Mesenteric fat pad (tissue), 1 donor: ENCODE measurements around the gene FHOD1. TPM values are rescaled to one million over a fixed set of nuclear protein-coding genes. Genes with fewer than 3 reads are reported as not detected.

ENCODE experiments used
- DNase-seq: peaks from one replicate; pipeline ENCODE4 v3.0.0-alpha.2; 2020; ENCODE audit warnings: low spot score
- total RNA-seq: library from RNA; stranded (reverse); fragmentation: NEBNext Ultra II Directional; extraction: Animal tissue kit (Norgen Biotek cat#: 25700); gene quantifications from one replicate; pipeline ENCODE4 v1.2.1, GENCODE V29; 2021
- donor health status: DM: yes; HTN: yes; CAD: no.

The FHOD1 gene
- total RNA-seq, 1 donor from 2014 or later, result 36.6 TPM

DNA sequence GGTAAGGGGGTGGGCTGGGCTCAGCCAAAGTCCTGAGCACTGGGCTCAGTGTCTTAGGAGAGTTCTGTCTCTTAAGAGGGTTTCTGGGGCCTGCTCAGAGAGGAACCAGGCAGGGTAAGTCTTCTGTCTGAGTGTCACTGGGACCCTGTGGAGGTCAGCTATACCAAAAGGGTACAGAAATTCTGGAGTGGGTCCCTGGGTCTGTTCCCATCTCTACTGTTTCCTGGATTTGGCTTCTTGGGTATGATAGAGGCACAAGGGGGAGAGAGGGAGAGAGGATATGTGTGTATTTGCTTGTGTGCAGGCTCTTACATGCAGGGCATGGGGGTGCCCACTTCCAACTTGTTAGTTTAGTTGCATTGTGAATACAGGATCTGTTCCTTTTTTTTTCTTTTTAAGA, 53.7 kb downstream of the FHOD1 start:
- no peak for DNase-seq

DNA sequence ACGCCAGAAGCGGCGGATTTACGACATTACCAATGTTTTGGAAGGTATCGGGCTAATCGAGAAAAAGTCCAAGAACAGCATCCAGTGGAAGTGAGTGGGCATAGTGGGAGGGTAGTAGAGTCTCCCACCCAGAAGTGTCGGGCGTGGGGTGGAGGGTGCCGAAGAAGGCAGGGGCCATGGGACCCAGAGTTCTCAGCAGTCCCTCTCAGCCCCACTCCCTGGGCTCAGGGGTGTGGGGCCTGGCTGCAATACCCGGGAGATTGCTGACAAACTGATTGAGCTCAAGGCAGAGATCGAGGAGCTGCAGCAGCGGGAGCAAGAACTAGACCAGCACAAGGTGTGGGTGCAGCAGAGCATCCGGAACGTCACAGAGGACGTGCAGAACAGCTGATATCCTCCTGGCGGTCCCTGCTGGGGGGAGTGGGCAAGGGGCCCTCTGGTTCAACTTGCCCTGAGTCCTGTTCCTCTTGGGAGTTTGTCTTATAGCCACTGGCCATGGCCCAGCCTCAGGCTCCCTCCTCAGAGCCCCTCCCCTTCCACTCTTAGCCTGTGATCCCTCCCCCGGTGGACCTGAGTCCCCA, 54.4 kb downstream of the FHOD1 start:
- DNase-seq, result no peak

DNA sequence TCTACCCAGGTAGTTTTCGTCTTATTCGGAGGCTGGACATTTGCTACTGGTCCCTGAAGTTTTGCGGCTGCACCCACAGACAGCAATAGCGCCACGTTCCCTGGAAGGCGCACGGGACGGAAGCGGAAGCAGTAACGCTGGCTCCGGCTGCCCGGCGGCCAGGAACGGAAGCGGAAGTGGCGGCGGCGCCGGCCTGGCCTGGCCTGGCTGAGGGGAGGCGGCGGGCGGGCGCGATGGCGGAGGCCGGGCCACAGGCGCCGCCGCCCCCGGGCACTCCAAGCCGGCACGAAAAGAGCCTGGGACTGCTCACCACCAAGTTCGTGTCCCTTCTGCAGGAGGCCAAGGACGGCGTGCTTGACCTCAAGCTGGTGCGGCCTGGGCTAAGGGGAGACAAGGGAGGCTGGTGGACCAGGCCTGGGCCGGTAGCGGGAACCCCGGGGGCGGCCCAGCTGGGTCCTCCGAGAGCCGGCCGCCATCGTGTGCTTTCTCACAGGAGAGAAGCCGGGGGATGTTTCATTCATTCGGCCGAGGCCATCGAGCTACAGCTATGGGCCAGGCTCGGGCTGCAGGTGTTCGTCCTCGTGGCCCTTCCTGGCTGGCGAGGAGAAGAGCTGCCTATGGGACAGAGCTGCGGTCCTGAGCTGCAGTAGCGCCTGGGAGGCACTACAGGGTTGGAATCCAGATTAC, 55.1 kb downstream of the FHOD1 start, which contains the start of gene E2F4:
TSS of gene E2F4 (plus strand) at position 161 of the 687 bp plus-strand sequence. CDS start at position 234, 73 bp downstream.
- DNase-seq, result peak; percentile 96

DNA sequence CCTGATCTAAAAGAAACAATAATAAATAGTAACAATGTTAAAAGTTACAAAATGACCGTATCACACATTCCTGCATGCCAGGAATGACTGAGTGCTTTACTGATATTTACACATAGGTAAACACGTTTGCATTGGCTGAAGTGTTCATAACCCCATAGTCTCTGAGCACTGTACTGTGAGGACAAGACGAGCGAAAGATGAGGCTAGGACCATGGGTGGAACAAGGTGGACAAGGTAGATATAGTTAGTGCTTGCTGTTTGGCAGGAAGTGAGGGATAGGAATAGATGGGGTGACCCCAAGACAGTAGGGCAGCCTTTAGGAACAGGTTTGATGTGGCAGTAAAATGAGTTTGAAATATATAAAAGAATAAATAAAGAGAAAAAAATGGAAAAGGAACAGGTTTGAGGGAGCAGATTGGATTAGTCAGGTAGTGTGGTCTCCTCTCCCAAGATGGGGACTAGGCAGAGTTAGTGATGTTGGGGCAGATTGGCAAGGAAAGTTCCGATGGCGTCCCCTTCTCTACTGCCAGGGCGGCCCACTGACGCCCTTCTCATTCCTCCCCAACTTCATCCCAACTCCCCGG, 55.8 kb downstream of the FHOD1 start:
- no peak for DNase-seq

DNA sequence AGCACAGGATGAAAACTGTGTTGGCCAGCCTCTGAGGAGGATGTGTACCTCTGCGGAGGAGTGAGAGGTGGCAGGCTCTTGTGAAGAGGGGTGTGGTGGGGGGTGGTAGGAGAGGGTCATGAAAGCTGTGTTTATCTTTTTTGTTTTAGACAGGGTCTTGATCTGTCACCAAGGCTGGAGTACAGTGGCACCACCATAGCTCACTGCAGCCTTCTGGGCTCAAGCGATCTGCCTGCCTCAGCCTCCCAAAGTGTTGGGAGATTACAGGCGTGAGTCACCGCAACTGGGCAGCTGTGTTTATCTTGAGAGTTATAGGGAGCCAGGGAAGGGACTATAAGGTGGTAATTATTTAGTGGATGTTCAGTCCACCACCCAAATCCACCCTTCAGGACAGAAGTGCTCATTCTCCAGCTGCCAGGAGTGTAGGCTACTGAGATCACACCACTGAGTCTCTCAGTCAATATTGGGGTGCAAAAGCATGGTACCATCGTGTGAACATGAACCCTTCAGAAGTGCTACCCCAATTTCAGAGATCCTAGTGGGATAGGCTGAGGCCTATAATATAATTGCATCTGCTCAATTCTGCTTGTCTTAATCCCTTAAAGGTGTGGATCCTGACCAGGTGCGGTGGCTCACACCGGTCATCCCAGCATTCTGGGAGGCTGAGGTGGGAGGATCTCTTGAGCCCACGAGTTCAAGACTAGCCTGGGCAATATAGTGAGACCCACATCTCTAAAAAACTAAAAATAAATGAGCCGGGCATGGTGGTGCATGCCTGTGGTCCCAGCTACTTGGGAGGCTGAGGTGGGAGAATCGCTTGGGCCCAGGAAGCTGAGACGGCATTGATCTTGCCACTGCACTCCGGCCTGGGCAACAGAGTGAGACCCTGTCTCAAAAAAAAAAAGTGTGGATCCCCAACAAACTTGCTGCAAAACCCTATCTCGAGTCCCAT, 56.6 kb downstream of the FHOD1 start:
- DNase-seq, result no peak

DNA sequence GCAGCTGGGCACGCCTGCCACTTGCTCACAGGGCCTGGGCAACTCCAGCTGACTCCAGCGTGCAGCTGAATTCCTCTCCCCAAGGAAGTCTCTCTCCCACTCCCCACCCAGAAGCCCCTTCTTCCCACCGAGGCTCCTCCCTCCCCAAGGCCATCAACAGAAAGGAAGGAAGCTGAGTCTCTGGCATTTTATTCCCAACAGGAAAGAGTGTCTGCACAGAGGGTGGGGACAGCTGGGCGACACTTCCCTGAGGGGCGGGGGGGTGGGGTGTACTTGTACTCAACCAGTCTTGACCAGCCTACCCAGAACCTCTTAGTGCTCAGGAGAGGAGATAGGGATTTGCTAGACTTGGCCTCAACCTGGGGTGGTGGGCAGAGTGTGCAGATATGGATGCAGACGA, 57.2 kb downstream of the FHOD1 start, which contains the start of gene EXOC3L1:
TSS of gene EXOC3L1 (minus strand) at position 96 of the 400 bp plus-strand sequence. CDS start 460 bp downstream, outside the sequence.
- no peak for DNase-seq

DNA sequence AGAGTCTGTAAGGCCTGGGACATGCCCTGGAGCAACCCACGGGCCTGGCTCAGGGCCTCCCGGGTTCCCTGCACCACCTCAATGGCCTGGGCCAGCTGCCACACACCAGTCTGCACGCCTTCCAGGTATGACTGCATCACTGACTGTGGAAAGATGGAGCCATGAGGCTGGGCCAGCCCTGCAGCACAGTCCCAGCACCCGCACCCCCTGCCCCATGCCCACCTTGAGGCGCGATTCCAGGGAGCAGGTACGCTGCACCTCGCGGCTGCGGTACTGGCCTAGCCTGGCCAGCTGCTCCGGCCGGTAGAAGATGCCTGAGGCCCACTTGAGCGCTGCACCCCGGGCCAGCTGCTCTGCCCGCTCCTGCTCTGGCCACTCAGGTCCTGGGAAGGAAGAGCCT, 58.5 kb downstream of the FHOD1 start:
- no peak for DNase-seq

DNA sequence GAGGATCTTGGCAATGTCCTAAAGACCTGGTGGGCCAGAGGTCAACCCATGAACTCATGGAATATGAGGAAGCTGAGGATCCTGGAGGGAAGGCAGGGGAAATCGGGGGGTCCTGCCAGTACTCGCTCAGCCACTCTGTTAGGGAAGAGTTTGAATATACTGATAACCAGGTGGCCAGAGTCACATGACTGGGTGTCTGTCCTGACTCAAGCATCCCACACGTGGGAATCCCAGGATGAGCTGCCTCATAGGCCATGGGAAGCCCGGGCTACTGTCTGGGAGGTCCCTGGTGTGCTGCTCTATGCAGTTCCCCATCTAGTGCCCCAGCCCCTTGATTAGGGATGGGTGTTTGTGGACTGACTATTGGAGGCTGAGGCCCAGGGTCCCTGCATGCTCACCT, 59.0 kb downstream of the FHOD1 start:
- no peak for DNase-seq

DNA sequence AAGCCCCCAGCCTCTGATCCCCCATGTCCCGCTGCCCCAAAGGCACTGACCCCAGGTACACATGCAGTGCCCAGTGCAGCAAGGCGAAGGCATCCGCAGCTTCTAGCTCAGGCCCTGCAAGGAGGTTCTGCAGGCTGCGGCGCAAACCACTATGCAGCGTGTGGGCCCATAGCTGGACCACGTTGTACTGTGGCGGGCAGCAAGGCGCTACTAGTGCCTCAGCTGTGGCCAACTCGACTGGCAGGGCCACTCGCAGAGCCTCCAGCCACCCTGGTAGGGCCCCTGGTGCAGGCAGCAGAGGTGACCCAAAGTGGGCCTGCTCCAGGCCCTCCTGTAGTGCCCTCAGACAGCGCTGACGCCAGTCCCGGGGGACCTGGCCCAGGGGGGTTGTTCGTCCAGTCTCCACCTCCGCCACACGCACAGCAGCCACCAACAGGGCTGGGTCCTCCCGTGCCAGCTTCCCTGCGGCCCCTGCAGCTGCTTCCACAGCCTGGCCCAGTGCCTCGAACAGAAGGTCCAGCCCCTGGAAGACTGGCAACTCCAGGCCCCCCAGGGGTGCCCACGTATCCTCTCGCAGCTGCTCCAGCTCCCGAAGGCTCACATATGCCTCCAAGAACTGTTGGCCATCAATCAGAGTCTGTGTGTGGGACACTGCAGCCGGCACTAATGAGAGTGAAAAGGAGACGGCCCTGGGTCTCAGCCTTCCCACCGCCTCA, 59.9 kb downstream of the FHOD1 start:
- no peak for DNase-seq

DNA sequence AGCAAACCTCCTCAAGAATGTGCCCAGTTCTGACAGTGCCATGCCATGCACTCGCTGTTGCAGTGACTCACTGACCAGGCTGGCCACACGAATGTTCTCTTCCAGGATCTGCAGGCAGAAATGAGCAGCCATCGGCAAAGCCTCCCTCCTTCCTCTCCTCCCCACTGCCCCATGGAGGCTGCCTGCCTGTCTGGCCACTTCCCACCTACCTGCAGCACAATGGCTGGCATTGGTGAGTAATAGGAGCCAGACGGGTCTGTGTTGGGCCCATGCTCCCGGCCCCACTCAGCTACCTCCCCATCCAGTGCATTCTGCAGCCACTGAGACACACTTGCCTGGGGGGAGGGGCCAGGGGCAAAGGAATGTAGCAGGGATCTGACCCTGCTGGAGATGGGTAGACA, 60.7 kb downstream of the FHOD1 start:
- DNase-seq, result no peak

DNA sequence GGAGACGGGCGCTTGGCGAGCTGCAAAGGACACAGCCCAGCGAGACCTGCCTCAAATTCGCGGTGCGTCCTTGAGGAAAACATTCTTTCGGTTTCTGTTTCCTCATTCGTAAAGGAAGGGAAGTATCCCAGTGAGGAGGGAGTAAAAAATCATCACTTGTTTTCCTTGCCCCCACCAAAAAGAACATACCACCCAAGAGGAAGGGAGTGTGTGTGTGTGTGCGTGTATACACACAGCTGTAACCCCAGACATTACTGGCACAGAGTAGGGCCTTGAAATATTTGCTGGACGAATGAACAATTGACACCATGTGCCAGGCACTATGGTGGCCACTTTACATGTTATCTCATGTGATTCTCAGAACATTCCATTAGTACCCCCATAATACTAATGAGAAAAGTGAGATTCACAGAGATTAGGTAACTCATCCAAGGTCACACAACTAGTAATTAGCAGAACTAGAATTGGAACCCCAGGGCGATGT, 61.6 kb downstream of the FHOD1 start:
- no peak for DNase-seq

DNA sequence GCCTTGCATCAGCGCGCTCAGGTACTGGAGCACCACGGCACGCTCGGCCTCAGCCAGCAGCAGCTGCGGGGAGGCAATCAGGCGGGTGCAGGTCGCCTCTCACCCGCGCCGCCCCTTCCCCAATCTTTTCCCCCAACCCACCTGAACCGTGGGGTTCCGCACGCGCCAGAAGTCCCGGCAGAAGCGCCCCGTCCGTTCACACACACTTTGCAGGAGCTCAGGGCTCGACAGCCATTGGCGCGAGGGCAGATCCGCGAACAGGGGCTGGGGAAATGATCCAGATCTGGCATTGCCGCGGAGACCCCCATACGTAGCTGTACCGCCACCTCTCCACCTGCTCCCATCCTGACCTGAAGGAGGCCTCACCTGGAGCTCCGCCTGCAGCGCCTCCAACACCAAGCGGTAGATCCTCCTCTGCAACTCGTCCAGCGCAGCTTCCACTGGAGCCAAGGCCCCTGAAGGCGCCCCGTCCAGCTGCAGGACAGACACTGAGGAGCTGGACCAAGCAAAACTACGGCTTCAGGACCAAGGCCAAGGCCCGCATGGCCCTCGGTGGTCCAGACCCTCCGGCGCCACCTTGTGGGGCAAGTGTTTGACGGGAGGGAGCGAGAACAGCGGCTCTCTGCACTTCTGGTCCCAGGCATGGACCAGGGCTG, 62.2 kb downstream of the FHOD1 start:
- peak; percentile 95 for DNase-seq

DNA sequence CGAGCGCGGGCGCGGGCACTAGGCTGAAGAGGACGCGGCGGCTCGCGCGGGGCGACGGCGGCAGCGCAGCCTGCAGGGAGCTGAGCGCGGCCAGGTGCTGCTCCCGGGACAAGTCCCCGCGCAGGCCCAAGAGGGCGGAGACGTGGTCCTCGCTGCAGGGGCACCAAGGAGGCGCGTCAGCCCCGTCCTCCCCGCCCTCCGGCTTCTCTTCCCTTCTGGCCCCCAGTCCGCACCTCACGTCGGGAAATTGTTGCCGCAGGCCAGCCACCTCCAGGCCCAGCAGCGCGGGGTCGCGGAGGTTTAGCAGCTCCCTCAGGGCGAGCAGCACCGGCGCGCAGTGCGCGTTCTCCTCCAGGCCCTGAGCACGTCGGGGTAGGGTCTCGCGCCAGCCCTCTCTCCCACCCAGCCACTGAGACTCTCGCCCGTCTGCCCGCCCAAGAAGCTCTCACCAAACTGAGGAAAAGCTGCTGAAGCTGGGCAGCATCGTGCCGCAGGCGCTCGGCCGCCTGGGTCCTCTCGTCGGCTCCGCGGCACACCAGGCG, 62.8 kb downstream of the FHOD1 start:
- DNase-seq, result no peak

DNA sequence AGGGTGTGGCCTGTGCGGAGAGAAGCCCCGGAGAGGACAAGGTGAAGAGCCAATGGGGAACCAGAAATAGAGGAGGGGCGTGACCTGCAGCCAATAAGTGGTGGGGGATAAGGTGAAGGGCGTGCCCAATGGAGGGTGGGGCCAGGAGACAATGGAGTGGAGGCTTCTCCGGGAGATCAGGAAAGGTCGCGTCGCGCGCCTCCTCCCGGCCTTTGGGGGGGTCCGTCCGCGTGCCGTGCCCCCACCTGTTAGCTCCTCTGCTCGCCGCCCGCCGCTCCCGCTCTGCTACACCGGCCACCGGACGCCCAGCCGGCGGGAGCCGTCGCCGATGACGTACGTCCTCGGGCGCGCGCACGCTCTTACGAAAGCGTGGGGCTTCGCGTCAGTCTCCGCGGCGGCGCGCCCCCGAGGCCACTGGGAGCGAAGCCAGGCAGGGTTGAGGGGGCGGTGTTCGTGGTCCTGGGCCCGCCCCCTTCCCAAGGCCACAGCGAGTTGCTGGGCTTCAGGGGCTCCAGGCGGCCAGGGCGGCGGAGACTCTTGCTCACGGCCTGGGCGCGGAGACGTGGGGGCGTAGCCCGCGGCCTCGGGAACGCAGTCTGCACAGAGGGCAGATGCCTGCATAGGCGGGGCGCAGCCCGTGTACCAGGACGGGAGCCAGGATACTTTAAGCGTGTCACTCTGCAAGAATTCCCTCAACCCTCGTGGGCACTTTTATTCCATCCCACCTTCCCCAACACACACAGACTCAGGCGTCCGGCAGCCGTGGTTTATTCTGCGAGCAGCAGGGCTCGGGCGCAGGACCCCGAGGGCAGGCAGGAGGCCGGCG, 63.4 kb downstream of the FHOD1 start, which contains the start of gene MATCAP1:
TSS of gene MATCAP1 (minus strand) at position 337 of the 826 bp plus-strand sequence. CDS start 3,353 bp downstream, outside the sequence.
- peak; percentile 96 for DNase-seq

DNA sequence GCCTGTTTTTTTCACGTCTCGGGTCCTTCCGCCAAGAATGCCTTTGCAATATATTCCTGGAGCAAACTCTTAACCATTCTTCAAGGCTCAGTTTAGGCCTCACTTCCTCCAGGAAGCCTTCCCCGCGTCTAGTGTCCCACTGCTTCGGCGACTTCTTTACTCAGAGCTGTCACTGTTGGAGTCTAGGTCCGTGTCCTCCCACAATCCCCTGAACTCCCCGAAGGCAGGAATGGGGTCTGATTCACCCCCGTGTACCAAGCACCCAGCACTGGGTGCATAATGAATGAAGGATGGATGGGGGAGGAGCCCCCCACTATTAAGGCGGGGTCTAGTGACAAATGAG, 64.0 kb downstream of the FHOD1 start:
- DNase-seq, result no peak

DNA sequence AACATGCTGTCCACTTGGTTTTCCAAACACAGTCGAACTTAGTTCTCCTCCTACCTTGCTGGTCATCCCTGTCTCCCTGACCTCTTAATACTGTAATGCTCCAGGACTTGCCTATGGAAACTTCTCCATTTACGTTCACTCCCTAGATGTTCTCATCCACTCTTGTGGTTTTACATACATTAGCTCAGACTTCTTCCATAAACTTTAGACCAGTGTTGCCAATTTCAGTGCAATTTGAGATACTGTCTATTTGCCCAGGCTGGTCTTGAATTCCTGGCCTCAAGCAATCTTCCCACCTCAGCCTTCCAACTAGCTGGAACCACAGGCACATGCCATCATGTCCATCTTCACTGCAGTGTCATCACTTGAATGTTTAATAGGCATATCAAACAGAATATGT, 65.0 kb downstream of the FHOD1 start:
- no peak for DNase-seq

DNA sequence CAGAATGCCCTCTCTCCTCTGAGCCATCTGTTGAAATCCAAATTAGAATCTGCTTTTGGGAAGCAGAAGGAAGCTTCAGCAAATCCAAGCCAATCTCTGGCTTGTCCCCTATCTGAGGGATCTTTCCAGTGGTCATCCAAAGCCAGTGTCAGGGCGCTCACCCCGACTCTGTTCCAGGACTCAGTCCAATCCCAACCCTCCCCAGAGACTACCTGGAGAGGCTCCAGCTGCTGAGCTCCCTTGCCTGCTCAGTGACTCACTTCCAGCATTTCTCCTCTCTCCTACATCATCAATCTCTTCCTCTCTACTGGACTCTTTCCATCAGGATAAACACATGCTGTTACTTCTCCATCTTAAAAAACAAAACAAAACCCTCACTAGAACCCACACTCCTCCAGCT, 65.9 kb downstream of the FHOD1 start:
- no peak for DNase-seq

DNA sequence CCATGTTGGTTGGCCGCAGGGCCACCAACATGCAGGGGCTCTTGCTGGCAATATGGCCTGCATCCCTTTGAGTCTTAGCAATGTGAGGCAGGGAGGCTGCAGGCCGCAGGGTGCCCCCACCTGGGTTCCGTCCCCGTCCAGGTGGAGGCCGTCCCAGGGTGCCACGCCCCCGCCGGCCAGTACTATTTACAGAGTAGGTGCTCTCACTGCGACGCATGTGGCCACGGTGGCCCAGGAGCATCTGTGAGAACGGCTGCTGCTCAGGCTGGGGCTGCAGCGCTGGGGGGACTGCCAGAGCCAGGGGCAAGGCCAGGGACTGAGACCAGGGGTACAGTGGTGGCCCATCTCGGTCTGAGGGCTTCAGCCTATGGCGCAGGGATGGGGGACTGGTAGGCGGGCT, 67.1 kb downstream of the FHOD1 start:
- no peak for DNase-seq
